HG02885 (cell line): Measurements from ENCODE around the gene ITGA6.
"Not testable (repeated sequence)": the region's sequence is repeated elsewhere in the genome, so short reads cannot be mapped to it uniquely, and the experiment has no call there.

Experiments used
- ATAC-seq: cut with Tn5 transposase; IDR thresholded peaks from one replicate; pipeline ENCODE4 v1.9.1; 2021; ENCODE audit warnings: mild to moderate bottlenecking; ENCODE audit not compliant: unreplicated experiment, poor library complexity

Gene ITGA6

GRCh38 chr2:172507199-172507598, 79.8 kb downstream of the ITGA6 start:
- ATAC-seq: no peak

GRCh38 chr2:172510088-172510487, 82.7 kb downstream of the ITGA6 start:
- no peak for ATAC-seq

- no peak for ATAC-seq
Measured at GRCh38 chr2:172510548-172510947, 83.2 kb downstream of the ITGA6 start.

- no peak for ATAC-seq
Measured at GRCh38 chr2:172512810-172513523, 85.6 kb downstream of the ITGA6 start.

- ATAC-seq: no peak
Measured at GRCh38 chr2:172513524-172513900, 86.1 kb downstream of the ITGA6 start.

GRCh38 chr2:172513935-172514586, 86.7 kb downstream of the ITGA6 start:
- ATAC-seq: no peak

- ATAC-seq: no peak
Measured at GRCh38 chr2:172516299-172516698, 88.9 kb downstream of the ITGA6 start.

- ATAC-seq: no peak
Measured at GRCh38 chr2:172518995-172519394, 91.6 kb downstream of the ITGA6 start.

- ATAC-seq: no peak
Measured at GRCh38 chr2:172525601-172526000, 98.2 kb downstream of the ITGA6 start.

- no peak for ATAC-seq
Measured at GRCh38 chr2:172531309-172531708, 103.9 kb downstream of the ITGA6 start.

- not testable (repeated sequence) for ATAC-seq
Measured at GRCh38 chr2:172532461-172532860, 105.1 kb downstream of the ITGA6 start.

GRCh38 chr2:172533687-172534086, 106.3 kb downstream of the ITGA6 start:
- no peak for ATAC-seq

GRCh38 chr2:172535119-172535518, 107.7 kb downstream of the ITGA6 start:
- ATAC-seq: no peak

- not testable (repeated sequence) for ATAC-seq
Measured at GRCh38 chr2:172537851-172538250, 110.5 kb downstream of the ITGA6 start.

GRCh38 chr2:172539767-172540166, 112.4 kb downstream of the ITGA6 start:
- no peak for ATAC-seq

GRCh38 chr2:172540421-172540820, 113.0 kb downstream of the ITGA6 start:
- no peak for ATAC-seq

GRCh38 chr2:172545408-172546075, 118.2 kb downstream of the ITGA6 start:
- ATAC-seq: no peak

GRCh38 chr2:172549131-172549530, 121.7 kb downstream of the ITGA6 start:
- no peak for ATAC-seq

- not testable (repeated sequence) for ATAC-seq
Measured at GRCh38 chr2:172549802-172550201, 122.4 kb downstream of the ITGA6 start.

- no peak for ATAC-seq
Measured at GRCh38 chr2:172550419-172550818, 123.0 kb downstream of the ITGA6 start.

- no peak for ATAC-seq
Measured at GRCh38 chr2:172551271-172551670, 123.9 kb downstream of the ITGA6 start.
